Keratinocyte (primary cell): Measurements from ENCODE around the gene RNF150. TPM values are rescaled to one million over a fixed set of nuclear protein-coding genes. Genes with fewer than 3 reads are reported as not detected.

ENCODE experiments used
- DNase-seq: peaks from one replicate; pipeline ENCODE4 v3.0.0-alpha.2; 2011; ENCODE audit warnings: low read depth, missing footprints, low spot score
- FAIRE-seq: peaks from 2 replicates; lab custom pipeline; 2011; peaks lifted over from hg19 to GRCh38; lab: Jason Lieb, UNC
- H2AFZ ChIP-seq: 2 replicates; pipeline ENCODE4 v1.6.0; 2012; ENCODE audit warnings: low read length, control low read depth, inconsistent platforms; ENCODE audit not compliant: control insufficient read depth
- H3K27ac ChIP-seq: 2 replicates; pipeline ENCODE4 v1.5.1; 2011; ENCODE audit warnings: low read length; ENCODE audit not compliant: control insufficient read depth, insufficient read depth
- H3K27me3 ChIP-seq: 3 replicates; pipeline ENCODE4 v1.6.0; 2011; ENCODE audit warnings: low read length; ENCODE audit not compliant: control insufficient read depth, insufficient read depth; ENCODE audit errors: extremely low read depth
- H3K36me3 ChIP-seq, 2 experiments: 2 replicates in 1 of 2; 3 replicates in 1 of 2; pipeline ENCODE4 v1.5.1; 2011; ENCODE audit warnings: low read length in 2 of 2, mild to moderate bottlenecking in 1 of 2; ENCODE audit not compliant: control insufficient read depth in 2 of 2, insufficient read depth in 2 of 2; ENCODE audit errors: extremely low read depth in 1 of 2
- H3K4me1 ChIP-seq: 3 replicates; pipeline ENCODE4 v1.5.1; 2011; ENCODE audit warnings: low read length; ENCODE audit not compliant: control insufficient read depth, insufficient read depth; ENCODE audit errors: extremely low read depth
- H3K4me2 ChIP-seq: 3 replicates; pipeline ENCODE4 v1.6.0; 2011; ENCODE audit warnings: low read depth, low read length; ENCODE audit not compliant: control insufficient read depth, insufficient read depth; ENCODE audit errors: extremely low read depth
- H3K4me3 ChIP-seq, 3 experiments: fragments of 200-600 bp in 1 of 3; sonication (generic) in 1 of 3; 2 replicates in 2 of 3; 3 replicates in 1 of 3; pipeline ENCODE4 v1.5.1; 2011 to 2016; ENCODE audit warnings: low read length in 3 of 3, mild to moderate bottlenecking in 3 of 3, control low read depth in 2 of 3, inconsistent platforms in 1 of 3, low read depth in 1 of 3, mixed read lengths in 1 of 3, mixed run types in 1 of 3, moderate library complexity in 1 of 3; ENCODE audit not compliant: control insufficient read depth in 2 of 3, insufficient read depth in 2 of 3; ENCODE audit errors: extremely low read depth in 1 of 3
- H3K79me2 ChIP-seq: 2 replicates; pipeline ENCODE4 v1.6.0; 2012; ENCODE audit warnings: low read length; ENCODE audit not compliant: control insufficient read depth, insufficient read depth
- H3K9ac ChIP-seq: 3 replicates; pipeline ENCODE4 v1.6.0; 2011; ENCODE audit warnings: low read length; ENCODE audit not compliant: control insufficient read depth, insufficient read depth; ENCODE audit errors: extremely low read depth
- H3K9me1 ChIP-seq: 3 replicates; pipeline ENCODE4 v1.6.0; 2011; ENCODE audit warnings: low read length; ENCODE audit not compliant: control insufficient read depth, insufficient read depth; ENCODE audit errors: extremely low read depth
- H3K9me3 ChIP-seq: 2 replicates; pipeline ENCODE4 v1.5.1; 2012; ENCODE audit warnings: low read depth, low read length; ENCODE audit not compliant: control insufficient read depth
- H4K20me1 ChIP-seq: 3 replicates; pipeline ENCODE4 v1.6.0; 2011; ENCODE audit warnings: low read length; ENCODE audit not compliant: control insufficient read depth, insufficient read depth; ENCODE audit errors: extremely low read depth
- EZH2 ChIP-seq: IDR thresholded peaks from one replicate; pipeline ENCODE4 v1.6.1; 2012; ENCODE audit warnings: inconsistent platforms, mild to moderate bottlenecking, low read length, moderate library complexity
- dilution Hi-C: fragments of 300-500 bp; cut with MboI; formaldehyde crosslinking; loops from one replicate; pipeline ENCODE4 v1.7.0; 2020; ENCODE audit warnings: low sequenced_read_pairs; ENCODE audit not compliant: extremely low pct_ligation_motif_present
- polyA plus RNA-seq, 5 experiments: library from polyadenylated mRNA; depleted of rRNA in 3 of 5; stranded (reverse) in 3 of 5; stranded (forward) in 1 of 5; unstranded in 1 of 5; fragments of >200 nt; gene quantifications; 1 replicate in 1 of 5; 2 replicates in 3 of 5; 3 replicates in 1 of 5; pipeline versions ENCODE4 v1.2.1 to v1.2.3, GENCODE V29; 2011 to 2012; ENCODE audit warnings: missing spikeins in 2 of 5, low read depth in 1 of 5, low replicate concordance in 1 of 5
- TF ChIP-seq, protein P1 (sequence below), 3 experiments: IDR thresholded peaks in 1 of 3; conservative IDR thresholded peaks in 1 of 3; optimal IDR thresholded peaks in 1 of 3; 2 replicates in 2 of 3; 3 replicates in 1 of 3; pipeline versions ENCODE3 to v1.5.1; 2011; ENCODE audit warnings: low read length in 3 of 3, mild to moderate bottlenecking in 3 of 3, moderate library complexity in 2 of 3, control low read depth in 1 of 3, inconsistent platforms in 1 of 3; ENCODE audit not compliant: insufficient read depth in 2 of 3; ENCODE audit errors: extremely low read depth in 1 of 3

RNF150 gene
- polyA plus RNA-seq, 1 donor (not counting 4 experiments of a cell fraction or from before 2014, with no cell fraction given), result 0.18 TPM

GRCh38 chr4:141027421-141027820, 105.8 kb downstream of the RNF150 start:
- peaks cover 3% of the 10 kb centered on the region for H3K4me1 ChIP-seq
- no peak overlapping the region for H3K4me3 ChIP-seq
- no peak overlapping the region for H3K9ac ChIP-seq
- H3K27me3 ChIP-seq, result no peaks in the 10 kb centered on the region
- no peaks in the 10 kb centered on the region for H3K79me2 ChIP-seq
- TF ChIP-seq, protein P1, sequence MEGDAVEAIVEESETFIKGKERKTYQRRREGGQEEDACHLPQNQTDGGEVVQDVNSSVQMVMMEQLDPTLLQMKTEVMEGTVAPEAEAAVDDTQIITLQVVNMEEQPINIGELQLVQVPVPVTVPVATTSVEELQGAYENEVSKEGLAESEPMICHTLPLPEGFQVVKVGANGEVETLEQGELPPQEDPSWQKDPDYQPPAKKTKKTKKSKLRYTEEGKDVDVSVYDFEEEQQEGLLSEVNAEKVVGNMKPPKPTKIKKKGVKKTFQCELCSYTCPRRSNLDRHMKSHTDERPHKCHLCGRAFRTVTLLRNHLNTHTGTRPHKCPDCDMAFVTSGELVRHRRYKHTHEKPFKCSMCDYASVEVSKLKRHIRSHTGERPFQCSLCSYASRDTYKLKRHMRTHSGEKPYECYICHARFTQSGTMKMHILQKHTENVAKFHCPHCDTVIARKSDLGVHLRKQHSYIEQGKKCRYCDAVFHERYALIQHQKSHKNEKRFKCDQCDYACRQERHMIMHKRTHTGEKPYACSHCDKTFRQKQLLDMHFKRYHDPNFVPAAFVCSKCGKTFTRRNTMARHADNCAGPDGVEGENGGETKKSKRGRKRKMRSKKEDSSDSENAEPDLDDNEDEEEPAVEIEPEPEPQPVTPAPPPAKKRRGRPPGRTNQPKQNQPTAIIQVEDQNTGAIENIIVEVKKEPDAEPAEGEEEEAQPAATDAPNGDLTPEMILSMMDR (optimal IDR thresholded peaks at IDR 0.05 in 1 of 3, IDR thresholded peaks at IDR 0.05 in 1 of 3, conservative IDR thresholded peaks at IDR 0.05 in 1 of 3; ENCODE audit: extremely low read depth in 1 of 3, insufficient read depth in 2 of 3, low read length in 3 of 3), result no peak
- TF ChIP-seq EZH2, result no peak
- dilution Hi-C loops, result no loop called here
- no peak for FAIRE-seq
- no peaks in the 10 kb centered on the region for H3K9me3 ChIP-seq
- H3K36me3 ChIP-seq, result no peaks in the 10 kb centered on the region
- no peak for DNase-seq
- H2AFZ ChIP-seq, result no peak overlapping the region
- H3K9me1 ChIP-seq, result no peaks in the 10 kb centered on the region
- H3K4me2 ChIP-seq, result no peak overlapping the region
- no peak overlapping the region for H3K27ac ChIP-seq
- H4K20me1 ChIP-seq, result no peaks in the 10 kb centered on the region

- no peaks in the 10 kb centered on the region for H3K9me3 ChIP-seq
- no peaks in the 10 kb centered on the region for H3K79me2 ChIP-seq
- no peaks in the 10 kb centered on the region for H3K36me3 ChIP-seq
- FAIRE-seq (no peak), DNase-seq (no peak)
- H3K9me1 ChIP-seq, result no peaks in the 10 kb centered on the region
- no peaks in the 10 kb centered on the region for H4K20me1 ChIP-seq
- H3K4me1 ChIP-seq, result peaks cover 3% of the 10 kb centered on the region
- H3K27ac ChIP-seq, result no peak overlapping the region
- no peak overlapping the region for H3K9ac ChIP-seq
- dilution Hi-C loops, result no loop called here
- H2AFZ ChIP-seq, result no peak overlapping the region
- H3K4me2 ChIP-seq, result no peak overlapping the region
- TF ChIP-seq EZH2, result no peak
- TF ChIP-seq, protein P1 (optimal IDR thresholded peaks at IDR 0.05 in 1 of 3, IDR thresholded peaks at IDR 0.05 in 1 of 3, conservative IDR thresholded peaks at IDR 0.05 in 1 of 3; ENCODE audit: extremely low read depth in 1 of 3, insufficient read depth in 2 of 3, low read length in 3 of 3), result no peak
- no peaks in the 10 kb centered on the region for H3K27me3 ChIP-seq
- no peak overlapping the region for H3K4me3 ChIP-seq
Observed at GRCh38 chr4:141026900-141027299, 106.4 kb downstream of the RNF150 start.
